Measurements from ENCODE around the gene CACNA1I.

GRCh38 chr22:39529487-39529851 lies 41.1 kb upstream of the CACNA1I start:
- no peak for TF ChIP-seq CTCF (IDR thresholded peaks at IDR 0.05)
- no peak for TF ChIP-seq POLR2A (IDR thresholded peaks at IDR 0.05)
